ENCODE data around the gene RNU1-3. TPM values are rescaled to one million over a fixed set of nuclear protein-coding genes. Genes with fewer than 3 reads are reported as not detected.
A peak's percentile ranks its signal among the peaks of the same experiment; 100 is the strongest.
"Not testable (repeated sequence)": the region's sequence is repeated elsewhere in the genome, so short reads cannot be mapped to it uniquely, and the experiment has no call there.

The RNU1-3 gene
- total RNA-seq, 1 donor from 2014 or later: 3,564 TPM

DNA sequence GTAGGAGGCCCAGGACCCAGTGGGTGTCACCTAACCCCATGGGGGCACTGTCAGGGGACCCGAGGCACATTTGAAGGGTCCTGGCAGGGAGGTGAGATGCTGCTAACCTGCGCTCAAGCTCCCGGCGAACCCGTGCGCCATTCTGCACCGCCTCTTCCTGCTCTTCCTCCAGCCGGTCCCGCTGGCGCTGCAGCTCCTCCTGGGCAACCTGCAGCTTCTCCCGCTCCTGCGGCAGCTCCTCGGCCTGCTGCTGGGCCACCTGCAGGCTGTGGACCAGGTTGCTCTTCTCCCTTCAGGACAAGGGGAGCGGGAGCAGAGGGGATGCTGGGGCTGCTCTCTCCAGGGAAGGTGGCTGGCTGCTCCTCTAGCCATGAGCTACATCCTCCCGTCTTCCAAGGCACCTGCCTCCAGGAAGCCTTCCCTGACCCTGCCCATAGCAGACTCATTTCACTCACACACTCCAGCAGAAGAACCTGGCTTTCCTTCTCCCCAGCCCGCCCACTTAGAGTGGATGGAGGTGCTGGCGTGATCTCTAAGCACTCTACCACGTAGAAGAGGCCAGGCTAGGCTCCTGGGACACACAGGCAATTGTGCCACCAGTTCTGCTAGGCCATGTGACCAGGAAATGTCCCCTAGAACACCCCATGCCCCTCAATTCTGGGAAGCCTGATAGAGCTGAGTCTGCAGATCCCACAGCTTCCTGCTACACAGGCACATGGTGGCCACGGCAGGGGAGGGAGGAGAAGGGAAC lies 38.2 kb downstream of the RNU1-3 start:
- peaks cover 27% of the 10 kb centered on the region for H3K36me3 Mint-ChIP-seq
- H3K27me3 Mint-ChIP-seq: no peaks in the 10 kb centered on the region
- no peaks in the 10 kb centered on the region for H3K9me3 Mint-ChIP-seq
- H3K27ac Mint-ChIP-seq: no peak overlapping the region
- TF ChIP-seq, protein P1, sequence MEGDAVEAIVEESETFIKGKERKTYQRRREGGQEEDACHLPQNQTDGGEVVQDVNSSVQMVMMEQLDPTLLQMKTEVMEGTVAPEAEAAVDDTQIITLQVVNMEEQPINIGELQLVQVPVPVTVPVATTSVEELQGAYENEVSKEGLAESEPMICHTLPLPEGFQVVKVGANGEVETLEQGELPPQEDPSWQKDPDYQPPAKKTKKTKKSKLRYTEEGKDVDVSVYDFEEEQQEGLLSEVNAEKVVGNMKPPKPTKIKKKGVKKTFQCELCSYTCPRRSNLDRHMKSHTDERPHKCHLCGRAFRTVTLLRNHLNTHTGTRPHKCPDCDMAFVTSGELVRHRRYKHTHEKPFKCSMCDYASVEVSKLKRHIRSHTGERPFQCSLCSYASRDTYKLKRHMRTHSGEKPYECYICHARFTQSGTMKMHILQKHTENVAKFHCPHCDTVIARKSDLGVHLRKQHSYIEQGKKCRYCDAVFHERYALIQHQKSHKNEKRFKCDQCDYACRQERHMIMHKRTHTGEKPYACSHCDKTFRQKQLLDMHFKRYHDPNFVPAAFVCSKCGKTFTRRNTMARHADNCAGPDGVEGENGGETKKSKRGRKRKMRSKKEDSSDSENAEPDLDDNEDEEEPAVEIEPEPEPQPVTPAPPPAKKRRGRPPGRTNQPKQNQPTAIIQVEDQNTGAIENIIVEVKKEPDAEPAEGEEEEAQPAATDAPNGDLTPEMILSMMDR (conservative IDR thresholded peaks at IDR 0.05): no peak
- peak; percentile 86 for DNase-seq (ENCODE audit: extremely low spot score, unreplicated experiment)
- H3K4me3 Mint-ChIP-seq: no peak overlapping the region
- no peaks in the 10 kb centered on the region for H3K4me1 Mint-ChIP-seq (ENCODE audit: unreplicated experiment)

DNA sequence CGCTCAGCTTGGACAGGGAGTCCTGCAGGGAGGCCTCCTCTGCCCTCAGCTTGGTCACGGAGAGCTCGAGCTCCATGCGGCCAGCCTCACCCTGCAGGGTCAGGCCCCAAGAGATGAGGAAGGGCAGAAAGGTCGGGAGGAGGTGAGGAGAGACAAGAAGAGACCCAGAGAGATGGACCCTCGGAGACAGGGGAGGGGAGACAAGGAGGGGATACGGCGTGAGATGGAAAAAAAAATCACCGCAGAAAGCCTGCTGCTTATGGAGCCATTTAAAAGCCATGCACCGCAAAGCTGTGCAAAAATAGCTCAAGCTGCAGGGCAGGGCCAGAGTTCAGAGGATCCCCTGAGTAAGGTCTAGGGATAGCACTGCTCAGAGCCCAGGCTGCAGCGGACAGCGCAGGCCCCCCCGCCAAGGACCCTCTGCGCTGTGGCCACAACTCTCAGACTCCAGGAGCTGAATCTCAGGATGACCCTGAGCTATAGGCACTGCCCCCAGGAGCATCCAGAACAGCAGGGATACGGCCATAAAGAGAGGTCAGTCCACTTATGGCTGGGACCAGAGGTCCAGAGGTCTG lies 40.3 kb downstream of the RNU1-3 start:
- DNase-seq (ENCODE audit: extremely low spot score, unreplicated experiment); H3K27me3 Mint-ChIP-seq; H3K4me1 Mint-ChIP-seq (ENCODE audit: unreplicated experiment); H3K27ac Mint-ChIP-seq; H3K9me3 Mint-ChIP-seq; H3K4me3 Mint-ChIP-seq: not testable (repeated sequence)
- H3K36me3 Mint-ChIP-seq: peaks cover 26% of the 10 kb centered on the region

DNA sequence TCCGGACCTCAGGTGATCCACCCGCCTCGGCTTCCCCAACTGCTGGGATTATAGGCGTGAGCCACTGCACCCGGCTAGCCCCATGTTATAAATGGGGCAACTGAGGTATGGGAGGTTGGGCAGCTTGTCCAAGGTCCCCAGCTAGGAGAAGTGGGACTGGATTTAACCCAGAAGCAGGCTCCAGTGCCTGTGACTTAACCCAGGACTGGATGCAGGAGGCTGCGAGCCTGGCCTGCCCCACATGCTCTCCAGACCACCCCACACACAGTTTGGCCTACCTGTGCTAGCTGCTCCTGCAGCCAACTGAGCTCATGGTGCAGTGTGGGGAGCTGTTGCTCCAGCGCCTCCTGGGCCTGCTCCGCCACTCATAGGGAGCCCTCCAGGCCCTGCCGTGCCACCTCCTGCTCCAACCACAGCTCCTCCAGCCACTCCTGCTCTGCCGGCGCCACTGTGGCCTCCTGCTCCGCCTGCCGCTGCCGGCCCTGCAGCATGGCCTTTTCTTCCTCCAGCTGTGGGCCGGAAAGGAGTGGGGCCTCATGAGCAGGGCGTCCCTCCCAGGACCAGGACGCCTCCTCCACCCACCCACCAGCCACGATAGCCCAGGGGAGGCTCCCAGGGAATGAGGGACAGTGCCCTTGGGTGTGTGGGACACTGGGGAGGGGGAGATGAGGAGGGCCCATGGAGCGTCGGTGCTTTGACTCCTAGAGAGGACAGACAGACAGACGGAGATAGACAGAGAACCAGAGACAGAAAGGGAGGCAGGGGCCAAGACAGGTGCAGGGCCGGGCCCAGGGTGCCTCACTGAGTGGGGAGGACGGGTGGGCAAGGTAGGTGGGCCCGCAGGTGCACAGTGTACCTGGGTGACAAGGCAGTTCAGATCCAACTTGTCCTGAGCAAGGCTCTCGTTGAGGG lies 41.0 kb downstream of the RNU1-3 start:
- no peak overlapping the region for H3K4me3 Mint-ChIP-seq
- H3K36me3 Mint-ChIP-seq: peaks cover 26% of the 10 kb centered on the region
- no peaks in the 10 kb centered on the region for H3K4me1 Mint-ChIP-seq (ENCODE audit: unreplicated experiment)
- no peak overlapping the region for H3K27ac Mint-ChIP-seq
- DNase-seq (ENCODE audit: extremely low spot score, unreplicated experiment): peak; percentile 85
- H3K27me3 Mint-ChIP-seq: no peaks in the 10 kb centered on the region
- no peaks in the 10 kb centered on the region for H3K9me3 Mint-ChIP-seq
- TF ChIP-seq, protein P1 (conservative IDR thresholded peaks at IDR 0.05): no peak

DNA sequence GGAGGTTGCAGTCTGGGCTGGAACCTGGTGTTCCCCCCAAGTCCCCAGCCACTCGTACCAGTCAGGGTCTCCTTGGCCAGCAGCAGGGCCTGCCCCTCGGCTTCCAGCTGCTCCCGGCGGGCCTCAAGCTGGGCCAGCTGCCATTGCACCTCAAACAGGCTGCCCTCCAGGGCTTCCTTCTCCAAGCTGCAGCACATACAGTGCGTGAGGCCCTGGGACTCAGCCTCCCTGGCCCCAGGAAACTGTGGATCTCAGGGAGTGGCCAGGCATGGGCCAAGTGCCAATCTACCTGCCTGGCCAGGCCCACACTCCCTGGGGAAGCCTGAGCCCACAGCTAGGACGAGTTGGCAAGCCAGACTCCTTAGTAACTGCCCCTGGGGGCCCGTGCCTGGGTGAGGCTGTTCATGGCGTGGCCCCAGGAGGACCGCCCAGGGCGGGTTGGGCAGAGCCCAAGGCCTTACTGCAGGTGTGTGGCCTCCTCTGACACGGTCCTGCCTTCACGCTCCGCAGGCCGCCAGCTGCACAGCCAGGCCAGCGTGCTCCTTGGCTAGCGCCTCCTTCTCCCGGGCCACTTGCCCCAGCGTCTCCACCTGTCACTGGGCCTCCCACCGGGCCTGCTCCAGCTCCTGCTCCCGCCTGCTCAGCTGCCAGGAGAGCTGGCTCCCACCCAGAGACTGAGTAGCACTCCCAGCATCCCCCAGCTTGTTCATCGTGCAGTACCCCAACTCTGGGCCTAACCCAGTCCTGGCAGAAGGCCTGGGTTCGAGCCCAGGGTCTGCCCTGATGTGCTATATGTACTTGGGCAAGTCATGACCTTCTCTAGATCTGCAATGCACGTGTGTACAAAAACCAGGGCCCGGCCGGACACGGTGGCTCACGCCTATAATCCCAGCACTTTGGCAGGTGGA lies 42.7 kb downstream of the RNU1-3 start:
- peak; percentile 89 for DNase-seq (ENCODE audit: extremely low spot score, unreplicated experiment)
- not testable (repeated sequence) for H3K9me3 Mint-ChIP-seq; H3K27me3 Mint-ChIP-seq; H3K4me1 Mint-ChIP-seq (ENCODE audit: unreplicated experiment); H3K4me3 Mint-ChIP-seq; H3K27ac Mint-ChIP-seq
- peaks cover 17% of the 10 kb centered on the region for H3K36me3 Mint-ChIP-seq

DNA sequence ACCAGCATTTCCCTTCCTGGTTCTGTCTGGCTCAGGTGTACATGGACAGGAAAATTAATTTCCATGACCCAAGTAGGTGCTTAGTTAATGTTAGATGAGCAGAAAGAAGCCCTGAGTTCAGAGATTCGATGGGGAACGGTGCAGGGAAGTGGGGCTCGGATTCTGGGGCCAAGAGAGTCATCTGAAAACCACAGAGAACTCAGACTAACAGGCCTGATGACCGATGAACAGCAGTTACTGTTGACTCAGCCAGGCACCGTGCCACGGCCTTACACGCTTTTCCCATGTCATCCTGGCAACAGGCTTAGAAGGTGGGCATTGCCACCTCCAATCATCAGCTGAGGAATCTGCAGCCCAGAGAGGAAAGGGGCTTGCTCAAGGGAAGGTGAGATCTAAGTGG lies 43.4 kb downstream of the RNU1-3 start:
- H3K27ac Mint-ChIP-seq; H3K4me1 Mint-ChIP-seq (ENCODE audit: unreplicated experiment); H3K9me3 Mint-ChIP-seq; H3K4me3 Mint-ChIP-seq; H3K27me3 Mint-ChIP-seq: not testable (repeated sequence)
- H3K36me3 Mint-ChIP-seq: peaks cover 11% of the 10 kb centered on the region
- DNase-seq (ENCODE audit: extremely low spot score, unreplicated experiment): peak; percentile 79

DNA sequence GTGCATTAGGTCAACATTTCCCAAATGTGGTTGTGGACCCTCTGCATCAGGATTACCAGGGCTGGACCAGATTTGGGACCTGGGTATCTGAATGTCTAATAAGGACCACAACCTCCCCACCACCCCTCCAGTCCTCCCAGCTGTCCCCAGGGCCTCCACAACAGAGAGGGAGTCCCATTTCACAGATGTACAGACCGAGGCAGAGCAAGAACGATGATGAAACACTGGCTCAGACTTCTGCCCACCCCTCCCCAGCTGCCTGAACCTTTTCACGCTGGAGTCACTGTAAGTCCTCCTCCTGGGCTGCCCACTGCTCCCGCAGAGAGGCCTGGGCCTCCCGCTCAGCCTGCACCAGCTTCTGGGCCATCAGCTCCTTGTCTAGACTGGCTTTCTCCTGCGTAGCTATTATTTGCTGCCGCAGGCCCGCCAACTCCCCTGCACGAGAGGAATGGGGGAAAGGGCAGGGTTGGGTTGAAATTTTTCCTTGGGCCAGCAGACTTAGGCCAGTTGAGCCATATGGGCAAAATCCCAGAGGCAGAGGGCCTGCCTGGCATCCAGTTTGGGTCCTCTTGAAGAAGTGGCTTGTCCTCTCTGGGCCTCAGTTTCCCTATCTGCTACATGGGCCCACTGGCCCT lies 45.0 kb downstream of the RNU1-3 start:
- H3K4me3 Mint-ChIP-seq; H3K9me3 Mint-ChIP-seq; H3K27me3 Mint-ChIP-seq; H3K4me1 Mint-ChIP-seq (ENCODE audit: unreplicated experiment); H3K27ac Mint-ChIP-seq: not testable (repeated sequence)
- peaks cover 11% of the 10 kb centered on the region for H3K36me3 Mint-ChIP-seq
- DNase-seq (ENCODE audit: extremely low spot score, unreplicated experiment): peak; percentile 80

DNA sequence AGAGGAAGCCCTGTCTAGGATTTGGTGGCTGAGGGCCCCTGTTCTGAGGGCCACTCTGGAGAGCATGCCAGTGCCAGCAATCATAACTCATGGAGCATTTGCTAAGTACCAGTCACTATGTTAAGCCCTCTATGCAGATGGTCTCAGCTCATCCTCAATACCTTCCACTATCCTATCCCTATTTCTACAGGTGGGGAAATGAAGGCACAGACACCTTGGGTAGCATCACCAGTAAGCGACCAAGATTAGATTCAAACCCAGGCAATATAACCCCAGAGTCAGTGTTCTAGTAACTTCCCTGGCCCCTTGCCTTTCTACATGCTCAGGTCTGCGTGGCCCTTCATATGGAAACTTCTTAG lies 45.5 kb downstream of the RNU1-3 start:
- H3K4me1 Mint-ChIP-seq (ENCODE audit: unreplicated experiment): no peaks in the 10 kb centered on the region
- TF ChIP-seq, protein P1 (conservative IDR thresholded peaks at IDR 0.05): peak; percentile 65
- H3K36me3 Mint-ChIP-seq: peaks cover 10% of the 10 kb centered on the region
- no peak overlapping the region for H3K27ac Mint-ChIP-seq
- no peak for DNase-seq (ENCODE audit: extremely low spot score, unreplicated experiment)
- H3K4me3 Mint-ChIP-seq: no peak overlapping the region
- no peaks in the 10 kb centered on the region for H3K27me3 Mint-ChIP-seq
- no peaks in the 10 kb centered on the region for H3K9me3 Mint-ChIP-seq

DNA sequence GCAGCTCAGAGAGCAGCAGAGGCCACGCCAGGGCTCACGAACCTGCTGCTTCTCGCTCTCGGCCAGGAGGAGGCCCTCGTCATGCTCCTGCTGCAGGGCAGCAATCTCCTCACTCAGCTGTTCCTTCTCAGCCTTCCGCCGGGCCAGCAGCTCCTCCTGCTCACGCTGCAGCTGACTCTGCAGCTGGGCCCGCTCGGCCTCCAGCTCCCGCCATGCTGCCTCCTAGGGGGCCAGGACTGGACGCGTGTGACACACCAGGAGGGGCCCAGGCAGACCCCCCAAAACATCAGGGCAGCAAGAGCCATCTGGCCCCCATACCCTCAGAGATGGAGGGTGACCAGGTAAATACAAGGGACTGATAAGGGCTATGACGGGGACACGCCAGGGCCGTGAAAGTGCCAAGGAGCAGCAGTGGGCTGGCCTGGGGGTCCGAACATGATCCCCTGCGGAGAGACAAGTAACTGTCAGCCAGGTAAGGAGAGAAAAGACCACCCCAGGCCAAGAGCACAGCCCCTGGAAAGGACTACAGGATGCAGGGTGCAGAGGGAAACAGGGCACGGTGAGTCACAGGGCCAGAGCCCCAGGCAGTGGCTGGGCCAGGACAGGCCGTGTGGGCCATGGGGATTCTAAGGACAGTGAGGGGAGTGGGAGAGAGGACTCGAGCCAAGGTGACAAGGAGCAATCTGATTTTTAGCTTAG lies 46.8 kb downstream of the RNU1-3 start:
- H3K36me3 Mint-ChIP-seq; H3K27me3 Mint-ChIP-seq; H3K4me1 Mint-ChIP-seq (ENCODE audit: unreplicated experiment): not testable (repeated sequence)

More for the DNA sequence above, 46.8 kb downstream of the RNU1-3 start:
- not testable (repeated sequence) for H3K9me3 Mint-ChIP-seq, H3K27ac Mint-ChIP-seq, H3K4me3 Mint-ChIP-seq
- peak; percentile 81 for DNase-seq (ENCODE audit: extremely low spot score, unreplicated experiment)
